ENCODE data around the gene MSRB2.
"Not testable (repeated sequence)": the region's sequence is repeated elsewhere in the genome, so short reads cannot be mapped to it uniquely, and the experiment has no call there.

MSRB2 gene

GRCh38 chr10:23067939-23068775 is 27.2 kb upstream of the MSRB2 start:
- no peaks in the 10 kb centered on the region for H3K79me2 ChIP-seq (ENCODE audit: low read length)
- TF ChIP-seq EZH2phosphoT487 (IDR thresholded peaks at IDR 0.05; ENCODE audit: low read length) (no peak), EZH2 (optimal IDR thresholded peaks at IDR 0.05; ENCODE audit: low read depth, low read length) (no peak), CTCF (IDR thresholded peaks at IDR 0.05; ENCODE audit: low read length) (peak; percentile 88)
- H3K4me3 ChIP-seq (ENCODE audit: low read length): no peak overlapping the region
- H3K9me3 ChIP-seq (replicated peaks; ENCODE audit: insufficient read depth, low read length): no peaks in the 10 kb centered on the region
- H3K36me3 ChIP-seq (replicated peaks; ENCODE audit: insufficient read depth, low read length): no peaks in the 10 kb centered on the region
- H2AFZ ChIP-seq (ENCODE audit: low read length): peak overlapping the region; percentile 45
- H3F3A ChIP-seq (ENCODE audit: insufficient read depth, low read length): no peaks in the 10 kb centered on the region
- no peak overlapping the region for H3K27ac ChIP-seq (ENCODE audit: low read length)
- no peaks in the 10 kb centered on the region for H3K4me1 ChIP-seq (ENCODE audit: low read length)
- no peaks in the 10 kb centered on the region for H3K9me2 ChIP-seq (replicated peaks; ENCODE audit: insufficient read depth, low read length)
- DNase-seq: peak; percentile 72
- H4K20me1 ChIP-seq (ENCODE audit: insufficient read depth, low read length): no peaks in the 10 kb centered on the region
- H3K4me2 ChIP-seq (ENCODE audit: low read depth, low read length): no peak overlapping the region
- no peak overlapping the region; the same call in 1 of the 2 replicates for H3K9ac ChIP-seq (ENCODE audit: low read length)
- no peaks in the 10 kb centered on the region for H3K27me3 ChIP-seq (replicated peaks; ENCODE audit: insufficient read depth, low read length)

DNA sequence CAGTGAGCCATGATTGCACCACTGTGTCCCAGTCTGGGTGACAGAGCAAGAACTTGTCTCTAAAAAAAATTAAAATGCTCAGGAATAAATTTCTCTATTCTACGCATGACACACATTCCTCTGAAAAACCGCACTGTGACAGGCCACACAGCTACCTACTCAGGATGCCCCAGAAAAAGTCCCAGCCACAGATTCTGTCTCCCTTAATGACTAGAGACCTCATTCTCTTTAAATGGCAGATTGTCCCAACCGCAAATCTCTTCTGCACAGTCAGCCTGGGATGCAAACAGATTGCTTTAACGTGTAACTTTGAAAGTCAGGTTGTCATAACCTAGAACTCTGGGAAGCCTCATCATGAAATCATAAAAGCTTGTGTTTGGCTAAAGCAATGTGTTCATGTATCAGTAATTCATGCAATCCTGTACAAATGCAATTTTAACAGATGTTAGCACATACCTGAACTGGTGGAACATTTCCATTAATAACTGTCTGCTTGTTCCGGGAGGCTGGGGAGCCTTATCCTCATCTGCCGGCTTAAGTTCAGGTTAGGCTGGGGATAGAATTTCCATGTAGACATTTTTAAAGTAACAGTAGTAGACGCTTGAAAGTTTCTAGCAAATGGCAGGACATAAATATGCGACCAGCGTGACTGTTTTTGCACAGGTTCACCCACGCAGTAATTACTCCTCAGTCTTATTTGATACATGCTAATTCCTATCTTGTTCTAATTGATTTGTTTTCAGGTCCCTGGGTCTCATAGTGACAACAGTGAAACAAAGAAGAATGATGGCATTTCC is 26.2 kb upstream of the MSRB2 start:
- no peak for DNase-seq
- Histone ChIP-seq H3K9me2 (replicated peaks; ENCODE audit: insufficient read depth, low read length) (no peaks in the 10 kb centered on the region), H2AFZ (ENCODE audit: low read length) (no peak overlapping the region), H3K79me2 (ENCODE audit: low read length) (no peaks in the 10 kb centered on the region), H4K20me1 (ENCODE audit: insufficient read depth, low read length) (no peaks in the 10 kb centered on the region), H3K4me2 (ENCODE audit: low read depth, low read length) (no peak overlapping the region), H3K9ac (ENCODE audit: low read length) (no peak overlapping the region), H3K4me1 (ENCODE audit: low read length) (no peaks in the 10 kb centered on the region), H3K9me3 (replicated peaks; ENCODE audit: insufficient read depth, low read length) (no peaks in the 10 kb centered on the region), H3K27me3 (replicated peaks; ENCODE audit: insufficient read depth, low read length) (no peaks in the 10 kb centered on the region), H3K4me3 (ENCODE audit: low read length) (no peak overlapping the region), H3K36me3 (replicated peaks; ENCODE audit: insufficient read depth, low read length) (no peaks in the 10 kb centered on the region), H3F3A (ENCODE audit: insufficient read depth, low read length) (no peaks in the 10 kb centered on the region), H3K27ac (ENCODE audit: low read length) (no peak overlapping the region)
- TF ChIP-seq EZH2 (optimal IDR thresholded peaks at IDR 0.05; ENCODE audit: low read depth, low read length): no peak
- TF ChIP-seq EZH2phosphoT487 (IDR thresholded peaks at IDR 0.05; ENCODE audit: low read length): no peak
- no peak for TF ChIP-seq CTCF (IDR thresholded peaks at IDR 0.05; ENCODE audit: low read length)

GRCh38 chr10:23070092-23070912 is 25.1 kb upstream of the MSRB2 start:
- not testable (repeated sequence) for H3K4me2 ChIP-seq (ENCODE audit: low read depth, low read length); H3K9me3 ChIP-seq (replicated peaks; ENCODE audit: insufficient read depth, low read length); H3K4me1 ChIP-seq (ENCODE audit: low read length); H3K27me3 ChIP-seq (replicated peaks; ENCODE audit: insufficient read depth, low read length); DNase-seq; H3F3A ChIP-seq (ENCODE audit: insufficient read depth, low read length); H3K79me2 ChIP-seq (ENCODE audit: low read length); H4K20me1 ChIP-seq (ENCODE audit: insufficient read depth, low read length); H3K27ac ChIP-seq (ENCODE audit: low read length); H3K9ac ChIP-seq (ENCODE audit: low read length); H2AFZ ChIP-seq (ENCODE audit: low read length); H3K9me2 ChIP-seq (replicated peaks; ENCODE audit: insufficient read depth, low read length); H3K36me3 ChIP-seq (replicated peaks; ENCODE audit: insufficient read depth, low read length); H3K4me3 ChIP-seq (ENCODE audit: low read length)

All from MM.1S (cell line).